GM12891 (cell line): ENCODE data around the gene MBOAT7.
A peak's percentile ranks its signal among the peaks of the same experiment; 100 is the strongest.
"Not testable (repeated sequence)": the region's sequence is repeated elsewhere in the genome, so short reads cannot be mapped to it uniquely, and the experiment has no call there.

Source experiments
- DNase-seq: peaks from one replicate; pipeline ENCODE4 v3.0.0; 2011; ENCODE audit warnings: low spot score; ENCODE audit not compliant: insufficient read length
- FAIRE-seq: peaks from 2 replicates; lab custom pipeline; 2011; peaks lifted over from hg19 to GRCh38; lab: Jason Lieb, UNC
- PAX5 ChIP-seq: IDR thresholded peaks from 2 replicates; pipeline ENCODE4 v1.6.1; 2011; ENCODE audit warnings: low read length, moderate library complexity, mild to moderate bottlenecking; ENCODE audit not compliant: insufficient read depth, severe bottlenecking
- POLR2A ChIP-seq: IDR thresholded peaks from 2 replicates; pipeline ENCODE4 v1.6.1; 2011; ENCODE audit warnings: low read depth, low read length, control low read depth
- POLR2AphosphoS5 ChIP-seq: IDR thresholded peaks from 2 replicates; pipeline ENCODE4 v1.6.1; 2011; ENCODE audit warnings: low read depth, low read length, control low read depth
- POU2F2 ChIP-seq: IDR thresholded peaks from 2 replicates; pipeline ENCODE4 v1.6.1; 2011; ENCODE audit warnings: low read depth, mild to moderate bottlenecking, control low read depth, low read length, moderate library complexity
- SPI1 ChIP-seq: IDR thresholded peaks from 2 replicates; pipeline ENCODE4 v1.6.1; 2011; ENCODE audit warnings: low read depth, low read length, control low read depth
- TAF1 ChIP-seq: IDR thresholded peaks from 2 replicates; pipeline ENCODE4 v1.6.1; 2011; ENCODE audit warnings: low read depth, low read length, control low read depth

MBOAT7 gene

DNA sequence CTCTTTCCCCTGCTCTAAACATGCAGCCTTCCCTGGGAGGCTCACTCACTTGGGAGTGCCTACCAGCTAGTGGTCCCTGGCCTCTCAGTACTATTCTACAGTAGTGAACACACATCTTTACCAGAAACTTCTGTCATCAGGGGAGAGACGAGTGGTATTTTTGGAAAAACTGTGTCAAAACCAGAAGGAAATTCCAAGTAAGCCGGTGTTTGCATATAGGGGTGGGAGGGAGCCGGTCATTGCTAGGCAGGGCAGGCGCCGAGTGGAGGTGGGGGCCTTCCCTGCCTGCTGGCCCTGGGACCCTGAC, 18.2 kb upstream of the MBOAT7 start:
- DNase-seq = no peak
- no peak for FAIRE-seq
- TF ChIP-seq POU2F2 = peak; percentile 6; the same call in 1 of the 2 replicates
- TF ChIP-seq TAF1 = no peak

DNA sequence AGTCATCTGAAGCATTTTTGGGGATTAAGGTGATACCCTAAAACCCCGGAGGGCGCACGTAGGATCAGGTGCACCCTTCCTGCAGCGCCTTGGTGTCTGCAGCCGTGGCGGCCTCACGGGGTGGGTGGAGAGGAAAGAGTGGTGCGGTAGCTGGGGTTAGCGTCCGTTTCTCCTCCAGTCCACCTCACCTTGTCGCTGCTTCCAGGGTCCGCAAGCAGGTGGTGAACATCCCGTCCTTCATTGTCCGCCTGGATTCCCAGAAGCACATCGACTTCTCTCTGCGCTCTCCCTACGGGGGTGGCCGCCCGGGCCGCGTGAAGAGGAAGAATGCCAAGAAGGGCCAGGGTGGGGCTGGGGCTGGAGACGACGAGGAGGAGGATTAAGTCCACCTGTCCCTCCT, 17.8 kb upstream of the MBOAT7 start:
- DNase-seq, FAIRE-seq: not testable (repeated sequence)

DNA sequence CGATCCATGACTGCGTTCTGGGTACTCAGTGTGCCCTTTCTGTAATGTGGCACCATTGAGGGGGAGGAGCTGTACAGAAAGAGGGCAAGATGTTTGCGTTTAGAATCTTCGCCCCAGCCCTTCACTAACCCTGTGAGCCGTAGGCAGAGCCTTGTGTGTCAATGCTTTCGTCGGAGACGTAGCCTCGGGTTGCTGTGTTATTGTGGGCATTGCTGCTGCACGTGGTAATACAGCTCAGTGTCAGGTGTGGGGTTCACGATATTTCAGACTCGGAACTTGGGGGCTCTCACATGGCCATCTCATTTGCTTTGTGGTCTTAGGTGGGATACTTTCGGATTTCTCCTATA, 17.4 kb upstream of the MBOAT7 start:
- TF ChIP-seq TAF1 = no peak
- TF ChIP-seq POU2F2 = no peak
- TF ChIP-seq POLR2AphosphoS5 = peak; percentile 31; the same call in 1 of the 2 replicates
- TF ChIP-seq POLR2A = no peak; the same call in 1 of the 2 replicates
- no peak for TF ChIP-seq SPI1
- no peak for TF ChIP-seq PAX5
- DNase-seq = no peak
- no peak for FAIRE-seq

DNA sequence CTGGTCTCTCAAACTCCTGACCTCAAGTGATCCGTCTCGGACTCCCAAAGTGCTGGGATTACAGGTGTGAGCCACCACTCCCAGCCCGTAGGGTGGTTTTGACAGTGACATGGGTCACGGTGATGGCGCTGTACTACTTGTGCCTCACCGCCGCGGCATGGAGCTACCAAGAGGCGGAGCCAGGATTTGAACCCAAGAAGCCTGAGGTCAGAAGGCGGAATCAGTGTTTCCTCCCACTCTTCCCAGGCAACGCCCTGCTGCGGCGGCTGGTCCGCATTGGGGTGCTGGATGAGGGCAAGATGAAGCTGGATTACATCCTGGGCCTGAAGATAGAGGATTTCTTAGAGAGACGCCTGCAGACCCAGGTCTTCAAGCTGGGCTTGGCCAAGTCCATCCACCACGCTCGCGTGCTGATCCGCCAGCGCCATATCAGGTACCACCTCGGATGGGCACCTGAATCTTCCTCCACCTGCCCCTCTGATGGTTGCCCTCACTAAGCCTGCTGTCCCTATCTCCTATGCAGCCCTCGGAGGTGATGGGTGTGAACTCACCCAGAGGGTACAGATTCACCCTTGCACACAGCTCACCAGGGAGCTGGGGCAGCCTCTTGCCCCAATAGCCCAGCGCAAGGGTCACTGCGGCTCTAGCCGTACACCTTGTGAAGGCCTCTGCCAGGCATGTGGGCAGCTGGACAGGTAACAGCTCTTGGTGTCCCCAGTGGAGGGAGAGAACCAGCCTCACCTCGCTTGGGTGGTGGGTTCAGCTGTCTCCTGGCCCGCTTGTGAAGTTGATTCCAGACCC, 16.9 kb upstream of the MBOAT7 start:
- TF ChIP-seq POLR2A (no peak), POLR2AphosphoS5 (peak; percentile 66), SPI1 (no peak), TAF1 (no peak), PAX5 (no peak)
- no peak for DNase-seq
- no peak for FAIRE-seq

DNA sequence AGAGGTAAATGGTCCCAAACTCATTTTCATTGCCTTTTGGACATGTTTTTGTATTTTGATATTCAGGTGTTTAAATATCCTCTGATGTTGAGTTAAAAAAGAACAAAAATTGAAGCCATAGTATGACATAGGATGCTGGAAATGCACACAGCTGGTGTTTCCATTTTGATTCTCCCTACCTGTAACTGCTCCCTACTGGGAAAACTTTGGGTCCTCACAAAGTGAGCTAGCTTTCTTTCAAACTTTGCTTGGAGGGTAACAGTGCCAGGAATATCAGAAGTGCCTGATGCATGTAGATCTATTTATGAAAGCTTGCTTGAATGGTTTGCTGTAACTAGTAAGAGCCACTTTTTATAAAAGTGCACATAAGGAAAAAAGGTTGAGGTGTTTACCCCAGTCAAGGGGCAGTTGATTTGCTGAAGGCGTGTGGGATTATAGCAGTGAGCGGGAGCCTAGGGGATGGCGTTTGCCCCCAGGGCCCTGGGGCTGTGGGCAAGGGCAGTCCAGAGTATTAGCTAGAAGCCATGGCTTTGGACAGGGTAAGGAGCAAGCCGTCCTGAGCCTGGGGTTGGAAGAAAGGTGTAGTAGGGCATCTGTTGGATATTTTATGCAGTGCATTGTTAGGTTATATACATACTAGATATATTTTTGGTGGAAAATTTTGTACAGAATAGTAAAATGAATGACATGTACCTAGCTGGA, 15.5 kb upstream of the MBOAT7 start:
- DNase-seq = no peak
- no peak for FAIRE-seq
- TF ChIP-seq TAF1 = no peak

DNA sequence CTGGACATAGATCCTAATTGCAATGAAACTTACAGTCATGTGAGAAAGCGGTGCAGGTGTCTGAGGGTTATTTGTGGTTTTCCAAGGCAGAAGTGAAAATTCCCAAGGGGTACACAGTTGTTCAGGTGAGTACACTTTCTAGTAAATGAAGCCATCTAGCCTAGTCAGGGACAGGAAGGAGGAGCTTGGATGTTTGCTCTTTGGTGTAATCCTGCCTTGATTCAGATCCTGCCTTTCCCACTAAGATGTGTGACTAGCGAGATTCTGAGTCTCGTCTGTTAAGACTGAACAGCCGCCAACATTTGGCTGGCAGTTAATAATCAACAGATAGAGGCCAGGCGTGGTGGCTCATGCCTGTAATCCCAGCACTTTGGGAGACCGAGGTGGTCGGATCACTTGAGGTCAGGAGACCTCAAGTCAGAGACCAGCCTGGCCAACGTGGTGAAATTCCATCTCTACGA, 13.8 kb upstream of the MBOAT7 start:
- TF ChIP-seq POLR2A (no peak), POU2F2 (no peak), TAF1 (no peak), PAX5 (no peak), SPI1 (no peak), POLR2AphosphoS5 (no peak)
- DNase-seq (no peak), FAIRE-seq (no peak)

DNA sequence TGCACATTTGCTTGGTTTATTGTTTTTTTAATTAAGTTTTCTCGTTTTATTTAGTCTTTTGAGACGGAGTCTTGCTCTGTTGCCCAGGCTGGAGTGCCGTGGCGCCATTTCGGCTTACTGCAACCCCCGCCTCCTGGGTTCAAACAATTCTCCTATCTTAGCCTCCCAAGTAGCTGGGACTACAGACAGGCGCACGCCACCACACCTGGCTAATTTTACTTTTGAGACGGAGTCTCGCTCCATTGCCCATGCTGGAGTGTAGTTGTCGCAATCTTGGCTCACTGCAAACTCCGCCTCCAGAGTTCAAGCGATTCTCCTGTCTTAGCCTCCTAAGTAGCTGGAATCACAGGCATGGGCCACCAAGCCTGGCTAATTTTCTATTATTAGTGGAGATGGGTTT, 12.6 kb upstream of the MBOAT7 start:
- TF ChIP-seq PAX5 (no peak), POU2F2 (no peak), POLR2A (no peak), TAF1 (no peak), POLR2AphosphoS5 (no peak), SPI1 (no peak)
- DNase-seq (no peak), FAIRE-seq (no peak)

DNA sequence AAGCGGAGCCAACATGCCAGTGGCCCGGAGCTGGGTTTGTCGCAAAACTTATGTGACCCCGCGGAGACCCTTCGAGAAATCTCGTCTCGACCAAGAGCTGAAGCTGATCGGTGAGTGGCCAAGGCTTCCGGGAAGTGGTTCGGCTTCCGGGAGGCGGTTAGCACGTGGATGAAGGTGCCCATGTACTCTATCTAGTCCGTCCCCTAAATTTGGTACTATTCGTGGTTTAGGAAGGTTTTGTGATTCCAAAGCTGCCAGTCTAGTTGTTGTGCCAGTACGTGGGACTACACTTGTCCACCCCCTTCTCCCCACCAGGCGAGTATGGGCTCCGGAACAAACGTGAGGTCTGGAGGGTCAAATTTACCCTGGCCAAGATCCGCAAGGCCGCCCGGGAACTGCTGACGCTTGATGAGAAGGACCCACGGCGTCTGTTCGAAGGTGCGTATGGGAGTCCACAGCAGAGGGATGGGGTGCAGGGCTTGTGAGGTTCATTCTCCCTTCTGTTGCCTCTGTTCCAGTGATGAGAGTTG, 11.9 kb upstream of the MBOAT7 start:
- FAIRE-seq (no peak), DNase-seq (no peak)
- TF ChIP-seq POLR2AphosphoS5 (no peak; the same call in 1 of the 2 replicates), POU2F2 (no peak), TAF1 (no peak), PAX5 (no peak), POLR2A (no peak), SPI1 (no peak)

DNA sequence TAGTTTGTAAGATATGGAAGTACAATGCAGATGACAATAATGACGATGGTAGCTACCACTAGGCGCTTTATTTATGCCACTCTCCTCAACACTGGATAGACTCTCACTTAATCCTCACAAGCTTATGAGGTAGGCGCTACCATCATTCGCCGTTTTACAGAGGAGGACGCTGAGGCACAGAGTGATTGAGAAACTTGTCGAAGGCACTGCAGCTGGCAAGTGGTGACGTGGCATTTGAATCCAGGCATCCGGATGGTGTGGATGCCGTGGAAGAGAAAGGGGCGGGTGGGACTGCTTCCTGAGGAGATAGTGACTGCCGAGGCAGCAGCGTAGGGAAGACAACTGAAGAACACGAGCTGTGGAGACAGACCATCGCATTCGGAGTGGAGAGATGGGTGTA, 10.0 kb upstream of the MBOAT7 start:
- DNase-seq (no peak), FAIRE-seq (no peak)
- TF ChIP-seq POU2F2 (no peak), PAX5 (no peak), SPI1 (no peak), POLR2A (no peak), POLR2AphosphoS5 (no peak), TAF1 (no peak)

DNA sequence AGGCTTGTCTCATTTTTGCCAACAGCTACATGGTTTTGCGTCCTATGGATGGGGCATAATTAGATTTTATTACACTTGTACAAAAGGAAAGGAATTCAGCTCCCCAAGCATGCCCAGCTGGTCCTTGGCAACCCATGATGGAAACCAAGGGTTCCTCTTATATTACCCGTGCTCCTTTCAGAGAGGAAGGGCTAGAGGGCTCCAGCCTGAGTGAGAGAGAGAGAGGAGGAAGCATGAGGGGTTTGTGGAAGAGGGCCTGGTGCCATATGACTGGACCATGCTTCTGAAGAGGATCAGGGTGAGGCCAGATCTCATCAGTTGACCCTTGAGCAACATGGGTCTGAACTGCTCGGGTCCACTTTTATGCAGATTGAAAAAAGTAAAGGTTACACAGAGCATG, 7.7 kb upstream of the MBOAT7 start:
- TF ChIP-seq PAX5 (no peak), POLR2AphosphoS5 (no peak), POU2F2 (no peak), POLR2A (no peak), TAF1 (no peak), SPI1 (no peak)
- FAIRE-seq (no peak), DNase-seq (no peak)
